ENCODE data around the gene SOX8. TPM values are rescaled to one million over a fixed set of nuclear protein-coding genes. Genes with fewer than 3 reads are reported as not detected.
A peak's percentile ranks its signal among the peaks of the same experiment; 100 is the strongest.

SOX8 gene
- total RNA-seq, 1 donor from 2014 or later, result 0.15 TPM

- no peak for TF ChIP-seq CTCF (IDR thresholded peaks at IDR 0.05)
- Mint-ChIP-seq H3K27ac (ENCODE audit: unreplicated experiment) (no peak overlapping the region), H3K9me3 (ENCODE audit: low read depth) (peaks cover 8% of the 10 kb centered on the region), H3K4me1 (ENCODE audit: low read depth) (peaks cover 30% of the 10 kb centered on the region), H3K27me3 (ENCODE audit: low read depth) (no peaks in the 10 kb centered on the region), H3K4me3 (ENCODE audit: unreplicated experiment) (no peak overlapping the region), H3K36me3 (ENCODE audit: low read depth) (peaks cover 18% of the 10 kb centered on the region)
- no peak for DNase-seq (ENCODE audit: low spot score)
Observed at GRCh38 chr16:965036-965395, 16.6 kb upstream of the SOX8 start.

DNA sequence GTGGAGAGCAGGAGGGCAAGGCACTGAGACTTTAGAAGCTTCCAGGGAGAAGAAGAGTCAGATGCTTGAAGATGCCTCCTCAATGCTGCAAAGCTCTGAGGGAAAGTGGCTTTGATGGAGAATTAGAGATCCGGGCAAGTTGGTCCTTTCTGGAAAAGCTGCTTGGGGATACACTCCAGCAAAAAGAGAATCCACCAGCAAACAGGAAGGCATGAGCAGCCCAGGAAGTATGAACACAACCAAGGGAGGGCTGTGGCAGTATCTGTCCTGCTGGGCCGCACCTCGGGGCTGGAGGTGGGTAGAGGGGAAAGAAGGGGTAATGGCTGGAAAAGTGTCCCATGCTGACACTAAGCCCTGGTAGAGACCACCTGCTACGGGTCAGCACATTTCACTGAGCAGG is 16.1 kb upstream of the SOX8 start:
- no peak overlapping the region for H3K4me3 Mint-ChIP-seq (ENCODE audit: unreplicated experiment)
- TF ChIP-seq CTCF (IDR thresholded peaks at IDR 0.05), result no peak
- DNase-seq (ENCODE audit: low spot score), result no peak
- H3K4me1 Mint-ChIP-seq (ENCODE audit: low read depth), result peaks cover 30% of the 10 kb centered on the region
- H3K27me3 Mint-ChIP-seq (ENCODE audit: low read depth), result no peaks in the 10 kb centered on the region
- peaks cover 18% of the 10 kb centered on the region for H3K36me3 Mint-ChIP-seq (ENCODE audit: low read depth)
- H3K9me3 Mint-ChIP-seq (ENCODE audit: low read depth), result peaks cover 8% of the 10 kb centered on the region
- H3K27ac Mint-ChIP-seq (ENCODE audit: unreplicated experiment), result no peak overlapping the region

GRCh38 chr16:966035-966434 is 15.5 kb upstream of the SOX8 start:
- H3K36me3 Mint-ChIP-seq (ENCODE audit: low read depth), result peaks cover 18% of the 10 kb centered on the region
- DNase-seq (ENCODE audit: low spot score), result peak; percentile 71
- no peak overlapping the region for H3K27ac Mint-ChIP-seq (ENCODE audit: unreplicated experiment)
- peaks cover 30% of the 10 kb centered on the region for H3K4me1 Mint-ChIP-seq (ENCODE audit: low read depth)
- no peak overlapping the region for H3K4me3 Mint-ChIP-seq (ENCODE audit: unreplicated experiment)
- TF ChIP-seq CTCF (IDR thresholded peaks at IDR 0.05), result no peak
- H3K9me3 Mint-ChIP-seq (ENCODE audit: low read depth), result peaks cover 8% of the 10 kb centered on the region
- H3K27me3 Mint-ChIP-seq (ENCODE audit: low read depth), result no peaks in the 10 kb centered on the region

DNA sequence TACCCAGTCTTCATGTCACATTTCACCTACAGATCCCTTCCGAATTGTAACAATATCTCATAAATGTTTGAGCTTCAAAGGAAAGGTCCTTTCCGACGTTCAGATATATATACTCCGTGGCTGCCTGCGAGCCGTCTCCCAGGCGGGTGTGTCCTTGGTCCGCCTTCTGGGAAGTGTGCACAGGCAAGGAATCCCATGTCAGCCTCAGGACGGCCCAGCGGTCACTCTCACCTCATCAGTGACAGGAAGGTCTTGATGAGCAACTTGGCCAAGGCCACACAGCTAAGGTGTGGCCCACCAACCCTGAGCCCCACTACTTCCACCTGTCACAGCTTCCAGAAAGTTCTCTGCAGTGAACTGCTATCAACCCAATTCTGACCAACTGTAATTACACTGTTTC is 15.1 kb upstream of the SOX8 start:
- no peak for TF ChIP-seq CTCF (IDR thresholded peaks at IDR 0.05)
- no peak overlapping the region for H3K27ac Mint-ChIP-seq (ENCODE audit: unreplicated experiment)
- peak; percentile 68 for DNase-seq (ENCODE audit: low spot score)
- H3K4me1 Mint-ChIP-seq (ENCODE audit: low read depth), result peaks cover 30% of the 10 kb centered on the region
- H3K9me3 Mint-ChIP-seq (ENCODE audit: low read depth), result peaks cover 9% of the 10 kb centered on the region
- peaks cover under 1% of the 10 kb centered on the region for H3K27me3 Mint-ChIP-seq (ENCODE audit: low read depth)
- no peak overlapping the region for H3K4me3 Mint-ChIP-seq (ENCODE audit: unreplicated experiment)
- H3K36me3 Mint-ChIP-seq (ENCODE audit: low read depth), result peaks cover 18% of the 10 kb centered on the region

DNA sequence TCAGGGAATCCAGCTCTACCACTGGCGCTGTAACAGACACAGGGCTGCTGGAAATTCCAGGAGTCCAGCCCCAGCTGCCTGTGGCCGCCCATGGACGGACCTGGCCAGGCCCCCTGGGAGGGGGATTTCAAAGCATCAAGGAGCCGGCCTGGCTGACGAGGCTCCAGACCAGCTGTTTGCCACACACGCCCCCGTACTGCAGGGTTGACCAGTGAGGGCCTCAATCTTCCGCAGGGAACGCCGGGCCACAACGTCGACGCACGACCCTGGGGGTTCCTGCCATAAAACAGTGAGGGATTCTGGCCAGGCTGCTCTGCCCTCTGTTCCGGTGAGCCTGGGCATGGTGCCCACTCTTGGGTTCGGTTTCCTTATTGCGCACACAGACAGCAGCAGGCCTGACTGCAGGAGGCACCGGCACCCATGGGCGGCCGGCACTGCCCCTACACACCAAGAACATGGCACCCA is 14.5 kb upstream of the SOX8 start:
- peak; percentile 78 for DNase-seq (ENCODE audit: low spot score)
- no peak overlapping the region for H3K27ac Mint-ChIP-seq (ENCODE audit: unreplicated experiment)
- peaks cover 11% of the 10 kb centered on the region for H3K9me3 Mint-ChIP-seq (ENCODE audit: low read depth)
- TF ChIP-seq CTCF (IDR thresholded peaks at IDR 0.05), result no peak
- no peak overlapping the region for H3K4me3 Mint-ChIP-seq (ENCODE audit: unreplicated experiment)
- peaks cover 4% of the 10 kb centered on the region for H3K27me3 Mint-ChIP-seq (ENCODE audit: low read depth)
- peaks cover 30% of the 10 kb centered on the region for H3K4me1 Mint-ChIP-seq (ENCODE audit: low read depth)
- peaks cover 18% of the 10 kb centered on the region for H3K36me3 Mint-ChIP-seq (ENCODE audit: low read depth)

All from chondrocyte (in vitro differentiated cells).